LHCN-M2 (cell line): ENCODE results near the gene FAM76A. TPM values are rescaled to one million over a fixed set of nuclear protein-coding genes. Genes with fewer than 3 reads are reported as not detected.
A peak's percentile ranks its signal among the peaks of the same experiment; 100 is the strongest.
"Not testable (repeated sequence)": the region's sequence is repeated elsewhere in the genome, so short reads cannot be mapped to it uniquely, and the experiment has no call there.

Source experiments
- DNase-seq: peaks from one replicate; pipeline ENCODE4 v3.0.0-alpha.2; 2012; ENCODE audit warnings: low read depth
- polyA plus RNA-seq: library from polyadenylated mRNA; unstranded; fragments of >200 nt; gene quantifications from one replicate; pipeline ENCODE4 v1.2.1, GENCODE V29; 2012; ENCODE audit warnings: missing spikeins
- total RNA-seq: library from RNA; depleted of rRNA; stranded (reverse); fragments of >200 nt; gene quantifications from 2 replicates; pipeline ENCODE4 v1.2.3, GENCODE V29; 2014; rRNA removed

The FAM76A gene
- total RNA-seq = 11.5 and 15.1 TPM in 2 replicates
- 5.1 TPM for polyA plus RNA-seq

DNA sequence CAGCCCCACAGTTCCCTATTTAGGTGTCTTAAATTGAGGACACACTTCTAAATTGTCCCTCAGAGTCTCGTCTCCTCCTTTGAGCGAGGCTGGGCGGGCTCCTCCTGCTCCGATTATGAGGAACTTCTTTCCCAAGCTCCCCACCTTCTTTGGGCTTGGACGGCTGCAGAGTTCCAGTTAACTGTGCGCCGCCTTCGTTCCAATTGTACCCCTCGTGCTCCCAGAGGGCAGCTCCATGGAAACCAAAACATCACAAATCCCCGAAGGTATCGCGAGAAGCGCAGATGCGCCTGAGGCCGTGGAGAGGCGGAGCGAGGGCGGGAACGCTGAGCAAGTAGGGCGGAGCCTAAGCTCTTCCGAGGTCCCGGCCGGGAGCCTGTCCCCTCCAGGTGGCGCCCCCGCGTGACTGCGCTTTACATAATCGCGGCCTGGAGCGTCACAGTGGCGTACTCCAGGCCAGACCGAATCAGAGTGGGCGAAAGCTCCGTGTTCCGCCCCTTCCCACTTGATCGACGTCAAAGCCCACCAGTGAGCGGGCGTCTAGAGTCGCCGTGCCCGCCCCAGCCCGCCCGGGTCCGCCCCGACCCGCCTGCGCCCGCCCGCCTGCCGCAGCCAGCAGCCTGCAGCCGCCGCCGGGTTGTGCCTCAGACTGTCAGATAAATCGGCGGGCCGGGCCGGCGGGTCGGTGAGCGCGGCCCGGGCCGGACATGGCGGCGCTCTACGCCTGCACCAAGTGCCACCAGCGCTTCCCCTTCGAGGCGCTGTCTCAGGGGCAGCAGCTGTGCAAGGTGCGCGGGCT lies at the start of gene FAM76A:
TSS of gene FAM76A (plus strand) at position 588 of the 799 bp plus-strand sequence. CDS start at position 708, 120 bp downstream.
- DNase-seq = peak; percentile 99

DNA sequence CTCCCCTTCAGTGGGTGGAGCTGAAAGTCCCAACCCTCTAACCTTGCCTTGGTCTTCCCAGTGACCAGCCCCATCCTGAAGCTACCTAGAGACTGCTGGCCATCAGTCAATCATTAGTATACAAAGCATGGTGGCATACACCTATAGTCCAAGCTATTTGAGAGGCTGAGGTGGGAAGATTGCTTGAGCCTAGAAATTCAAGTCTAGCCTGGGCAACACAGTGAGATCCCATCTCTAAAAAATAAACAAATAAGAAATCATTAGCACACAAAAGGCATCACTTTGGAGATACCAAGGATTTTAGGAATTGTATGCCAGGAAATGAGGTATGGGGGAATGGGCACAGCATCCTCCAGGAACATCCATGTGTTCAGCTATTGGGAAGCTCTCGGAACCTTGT lies 49.4 kb upstream of the FAM76A start:
- no peak for DNase-seq

DNA sequence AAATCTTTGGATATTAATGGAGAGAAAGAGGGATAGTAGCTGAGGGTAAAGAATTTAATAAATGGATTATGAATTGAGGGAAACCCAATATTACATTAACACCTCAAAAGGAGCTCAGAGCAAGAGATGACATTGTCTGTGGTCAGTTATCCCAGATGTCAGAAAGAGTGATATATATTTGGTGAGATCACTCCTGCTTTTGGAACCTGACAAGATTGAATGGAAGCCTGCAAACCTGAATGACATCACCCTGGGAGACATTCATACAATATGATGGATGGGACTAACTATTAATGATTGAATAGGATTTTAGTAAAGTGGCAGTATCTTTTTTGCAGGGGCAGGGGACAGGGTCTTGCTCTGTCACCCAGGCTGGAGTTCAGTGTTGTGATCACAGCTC lies 47.0 kb upstream of the FAM76A start:
- no peak for DNase-seq

DNA sequence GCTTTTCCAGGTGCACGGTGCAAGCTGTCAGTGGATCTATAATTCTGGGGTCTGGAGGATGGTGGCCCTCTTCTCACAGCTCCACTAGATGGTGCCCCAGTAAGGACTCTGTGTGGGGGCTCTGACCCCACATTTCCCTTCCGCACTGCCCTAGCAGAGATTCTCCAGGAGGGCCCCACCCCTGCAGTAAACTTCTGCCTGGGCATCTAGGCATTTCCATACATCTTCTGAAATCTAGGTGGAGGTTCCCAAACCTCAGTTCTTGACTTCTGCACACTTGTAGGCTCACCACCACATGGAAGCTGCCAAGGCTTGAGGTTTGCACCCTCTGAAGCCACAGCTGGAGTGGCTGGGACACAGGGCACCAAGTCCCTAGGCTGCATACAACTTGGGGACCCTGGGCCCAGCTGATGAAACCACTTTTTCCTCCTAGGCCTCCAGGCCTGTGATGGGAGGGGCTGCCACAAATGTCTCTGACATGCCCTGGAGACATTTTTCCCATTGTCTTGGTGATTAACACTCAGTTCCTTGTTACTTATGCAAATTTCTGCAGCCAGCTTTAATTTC lies 45.5 kb upstream of the FAM76A start:
- DNase-seq = not testable (repeated sequence)

DNA sequence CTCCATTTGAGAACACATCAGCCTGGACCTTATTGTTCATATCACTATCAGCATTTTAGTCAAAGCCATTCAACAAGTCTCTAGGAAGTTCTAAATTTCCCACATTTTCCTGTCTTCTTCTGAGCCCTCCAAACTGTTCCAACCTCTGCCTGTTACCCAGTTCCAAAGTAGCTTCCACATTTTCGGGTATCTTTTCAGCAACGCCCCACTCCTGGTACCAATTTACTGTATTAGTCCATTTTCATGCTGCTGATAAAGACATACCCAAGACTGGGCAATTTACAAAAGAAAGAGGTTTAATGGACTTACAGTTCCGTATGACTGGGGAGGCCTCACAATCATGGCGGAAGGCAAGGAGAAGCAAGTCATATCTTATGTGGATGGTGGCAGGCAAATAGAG lies 44.2 kb upstream of the FAM76A start:
- DNase-seq = not testable (repeated sequence)

DNA sequence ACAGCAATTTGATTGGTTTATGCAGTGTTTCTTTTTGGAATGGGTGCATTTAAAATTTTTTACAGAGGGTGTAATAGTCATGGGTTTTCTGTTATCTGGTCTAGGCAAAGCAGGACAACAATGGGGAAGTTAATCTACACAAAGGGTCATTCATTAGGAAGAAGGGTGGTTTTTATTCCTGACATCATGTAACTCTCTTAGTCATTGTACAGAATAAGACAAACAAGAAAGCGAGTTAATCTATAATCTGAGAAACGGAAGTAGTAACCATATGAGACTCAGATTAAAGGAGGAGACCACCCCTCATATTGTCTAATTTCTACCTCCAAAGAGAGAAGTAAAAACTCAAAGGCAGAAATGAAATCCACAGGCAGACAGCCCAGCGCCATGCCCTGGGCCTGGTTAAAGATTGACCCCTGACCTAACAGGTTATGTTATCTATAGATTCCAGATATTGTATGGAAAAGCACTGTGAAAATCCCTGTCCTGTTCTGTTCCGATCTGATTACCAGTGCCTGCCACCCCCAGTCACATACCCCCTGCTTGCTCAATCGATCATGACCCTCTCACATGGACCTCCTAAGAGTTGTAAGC lies 43.3 kb upstream of the FAM76A start:
- DNase-seq = no peak

DNA sequence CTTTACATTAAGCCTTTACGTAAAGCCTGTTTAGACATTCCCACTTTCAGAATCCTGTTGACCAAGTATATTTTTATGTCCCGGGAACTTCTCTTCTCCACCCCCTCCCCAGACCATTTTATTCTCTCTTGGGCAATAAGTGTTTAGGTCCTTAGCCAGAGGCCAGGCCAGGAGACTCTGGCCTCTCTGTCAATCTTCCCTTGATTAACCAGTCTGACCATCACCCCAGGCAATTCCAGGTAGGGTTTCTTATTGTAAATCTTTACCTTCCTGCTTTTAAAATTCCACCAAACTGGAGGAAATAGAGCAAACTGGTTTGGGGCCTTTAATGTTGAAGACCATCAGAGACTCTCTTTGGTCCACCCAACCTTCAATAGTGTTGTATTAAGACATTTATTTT lies 41.6 kb upstream of the FAM76A start:
- DNase-seq = no peak

DNA sequence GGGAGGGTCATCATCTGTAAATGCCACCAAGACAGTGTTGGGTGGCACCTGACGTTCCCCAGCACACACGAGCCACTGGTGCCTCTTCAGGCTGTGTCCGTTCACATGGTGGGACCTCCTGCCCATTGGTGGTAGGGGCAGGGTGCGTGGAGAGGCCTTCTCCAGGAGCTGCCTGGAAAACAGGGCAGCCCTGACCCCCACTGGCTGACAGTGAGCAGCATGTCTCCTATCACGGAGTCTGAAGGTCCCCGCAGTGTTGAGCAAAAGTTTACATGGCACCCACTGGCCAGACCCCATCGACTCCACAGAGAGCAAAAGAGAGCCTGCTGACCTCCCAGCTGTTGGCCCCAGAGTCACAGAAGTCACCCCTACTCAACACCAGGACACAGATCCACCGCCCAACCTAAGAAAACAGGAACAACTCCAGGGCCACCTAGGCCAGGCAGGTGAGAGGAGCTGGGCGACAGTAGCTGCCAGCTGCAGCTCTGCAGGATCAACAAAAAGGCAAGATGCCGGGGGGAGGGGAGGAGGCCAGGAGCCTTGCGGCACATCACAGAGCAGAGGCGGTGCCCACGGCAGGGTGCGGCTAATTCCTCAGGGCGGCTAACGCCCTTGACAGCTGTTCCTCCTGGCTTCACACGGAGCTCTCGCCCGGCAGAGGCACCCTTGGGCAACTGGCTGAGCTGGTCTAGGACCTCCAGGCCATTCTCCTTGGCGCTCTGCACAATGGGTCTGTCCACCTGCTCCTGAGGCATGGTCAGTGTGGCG lies 39.4 kb upstream of the FAM76A start:
- DNase-seq = peak; percentile 60

DNA sequence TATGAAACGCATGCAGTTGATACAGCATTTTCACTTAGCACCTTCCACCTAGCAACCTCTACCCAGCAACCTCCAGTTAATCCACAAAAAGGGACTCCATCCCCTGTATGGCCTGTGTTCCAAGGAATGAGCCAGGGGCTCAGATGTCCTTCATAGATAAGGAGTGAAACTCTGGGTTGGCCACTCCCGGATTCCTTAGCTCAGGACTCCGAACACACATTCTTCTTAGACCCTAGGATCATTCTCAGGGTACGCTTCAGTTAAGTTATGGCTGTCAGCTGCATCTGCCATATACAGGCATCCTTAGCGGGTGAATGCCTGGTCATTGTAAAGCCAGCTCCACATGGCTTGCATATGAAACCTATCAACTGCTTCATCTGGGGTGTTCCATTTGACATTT lies 37.9 kb upstream of the FAM76A start:
- DNase-seq = no peak

DNA sequence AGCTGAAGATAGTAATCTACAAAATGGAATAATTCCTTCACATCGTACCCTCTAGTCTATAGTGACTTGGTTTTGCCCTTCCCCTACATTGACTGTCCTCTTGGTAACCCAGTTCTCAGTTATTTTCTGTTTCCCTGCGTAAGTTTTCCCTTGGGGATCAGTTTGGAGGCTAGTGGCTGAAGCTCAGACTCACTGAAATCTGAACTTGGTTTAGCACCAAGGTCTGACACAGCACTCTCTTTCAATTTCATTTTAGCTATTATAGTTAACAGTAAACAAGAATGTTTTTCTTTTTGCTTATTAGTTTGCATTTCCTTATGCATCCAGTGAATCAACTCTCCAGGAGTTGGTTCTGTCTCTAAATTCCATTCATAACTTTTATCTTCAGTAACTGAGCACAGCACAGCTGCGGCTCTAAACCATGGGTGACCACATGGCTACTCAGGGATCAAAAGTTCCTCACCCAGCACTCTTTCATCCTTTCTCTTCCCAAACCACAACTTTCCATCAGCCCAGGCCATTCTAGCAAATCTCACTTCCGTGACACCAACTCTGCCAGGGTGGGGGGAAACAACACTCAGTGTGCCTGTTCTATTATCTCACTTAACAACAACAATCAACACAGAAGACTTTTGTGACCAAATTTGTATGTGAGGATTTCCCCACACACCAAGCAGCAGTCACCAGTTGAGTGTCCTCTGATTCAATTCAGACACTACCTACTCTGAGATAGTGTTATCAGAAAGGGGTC lies 36.2 kb upstream of the FAM76A start:
- peak; percentile 95 for DNase-seq

DNA sequence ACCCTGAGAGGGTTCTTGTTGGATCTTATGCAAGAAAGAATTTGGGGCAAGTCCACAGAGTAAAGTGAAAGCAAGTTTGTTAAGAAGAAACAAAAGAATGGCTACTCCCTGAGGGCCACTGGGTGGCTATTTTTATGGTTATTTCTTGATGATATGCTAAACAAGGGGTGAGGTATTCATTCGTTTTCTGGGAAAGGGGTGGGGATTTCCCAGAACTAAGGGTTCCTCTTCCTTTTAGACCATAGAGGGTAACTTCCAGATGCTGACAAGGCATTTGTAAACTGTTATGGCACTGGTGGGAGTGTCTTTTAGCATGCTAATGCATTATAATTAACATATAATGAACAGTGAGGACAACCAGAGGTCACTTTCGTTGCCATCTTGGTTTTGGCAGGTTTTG lies 35.6 kb upstream of the FAM76A start:
- no peak for DNase-seq

DNA sequence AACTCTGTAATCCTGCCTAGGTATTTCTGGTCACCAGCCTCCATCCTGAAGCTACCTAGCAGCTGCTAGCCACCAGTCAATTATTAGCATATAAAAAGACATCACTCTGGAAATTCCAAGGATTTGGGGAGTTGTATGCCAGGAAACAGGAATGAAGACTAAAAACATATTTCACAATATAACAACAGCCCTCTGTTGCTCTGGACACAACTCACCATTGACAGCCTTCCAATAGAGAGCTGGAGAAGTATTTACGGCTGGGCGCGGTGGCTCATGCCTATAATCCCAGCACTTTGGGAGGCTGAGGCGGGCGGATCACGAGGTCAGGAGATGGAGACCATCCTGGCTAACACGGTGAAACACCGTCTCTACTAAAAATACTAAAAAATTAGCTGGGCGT lies 28.9 kb upstream of the FAM76A start:
- not testable (repeated sequence) for DNase-seq

DNA sequence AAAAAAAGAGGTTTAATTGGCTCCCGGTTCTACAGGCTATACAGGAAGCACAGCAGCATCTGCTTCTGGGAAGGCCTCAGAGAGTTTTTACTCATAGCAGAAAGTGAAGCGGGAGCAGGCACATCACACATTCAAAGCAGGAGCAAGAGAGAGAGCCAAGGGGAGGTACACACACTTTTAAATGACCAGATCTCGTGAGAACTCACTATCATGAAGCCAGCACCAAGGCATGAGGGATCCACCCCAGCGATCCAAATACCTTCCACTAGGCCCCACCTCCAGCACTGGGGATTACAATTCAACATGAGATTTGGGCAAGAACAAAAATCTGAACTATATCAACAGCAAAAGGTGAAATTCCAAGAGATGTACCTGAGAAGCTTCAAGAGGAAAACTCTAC lies 20.8 kb upstream of the FAM76A start:
- no peak for DNase-seq

DNA sequence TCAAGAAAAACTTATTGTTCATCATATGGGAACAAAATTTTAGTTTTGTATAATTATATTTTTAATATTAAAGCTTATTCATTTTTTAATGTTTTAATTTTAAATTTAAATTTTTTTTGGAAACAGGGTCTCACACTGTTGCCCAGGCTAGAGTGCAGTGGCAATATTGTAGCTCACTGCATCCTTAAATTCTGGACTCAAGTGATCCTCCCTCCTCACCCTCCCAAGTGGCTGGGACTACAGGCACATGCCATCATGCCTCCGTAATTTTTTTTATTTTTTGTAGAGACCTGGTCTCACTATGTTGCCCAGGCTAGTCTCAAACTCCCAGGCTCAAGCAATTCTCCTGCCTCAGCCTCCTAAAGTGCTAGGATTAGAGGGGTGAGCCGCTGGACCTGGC lies 20.2 kb upstream of the FAM76A start:
- no peak for DNase-seq

DNA sequence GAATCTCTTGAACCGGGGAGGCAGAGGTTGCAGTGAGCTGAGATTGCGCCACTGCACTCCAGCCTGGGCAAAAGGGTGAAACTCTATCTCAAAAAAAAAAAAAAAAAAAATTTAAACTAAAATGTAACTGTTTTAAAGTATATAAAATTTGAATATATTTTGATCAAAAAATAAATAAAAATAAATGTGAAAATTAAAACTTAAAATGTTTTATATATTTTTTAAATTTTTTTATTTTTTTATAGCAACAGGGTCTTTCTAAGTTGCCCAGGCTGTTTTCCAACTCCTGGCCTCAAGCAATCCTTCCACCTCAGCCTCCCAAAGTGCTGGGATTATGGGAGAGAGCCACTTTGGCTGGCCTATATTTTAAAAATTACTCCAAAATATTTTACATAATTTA lies 15.2 kb upstream of the FAM76A start:
- no peak for DNase-seq

DNA sequence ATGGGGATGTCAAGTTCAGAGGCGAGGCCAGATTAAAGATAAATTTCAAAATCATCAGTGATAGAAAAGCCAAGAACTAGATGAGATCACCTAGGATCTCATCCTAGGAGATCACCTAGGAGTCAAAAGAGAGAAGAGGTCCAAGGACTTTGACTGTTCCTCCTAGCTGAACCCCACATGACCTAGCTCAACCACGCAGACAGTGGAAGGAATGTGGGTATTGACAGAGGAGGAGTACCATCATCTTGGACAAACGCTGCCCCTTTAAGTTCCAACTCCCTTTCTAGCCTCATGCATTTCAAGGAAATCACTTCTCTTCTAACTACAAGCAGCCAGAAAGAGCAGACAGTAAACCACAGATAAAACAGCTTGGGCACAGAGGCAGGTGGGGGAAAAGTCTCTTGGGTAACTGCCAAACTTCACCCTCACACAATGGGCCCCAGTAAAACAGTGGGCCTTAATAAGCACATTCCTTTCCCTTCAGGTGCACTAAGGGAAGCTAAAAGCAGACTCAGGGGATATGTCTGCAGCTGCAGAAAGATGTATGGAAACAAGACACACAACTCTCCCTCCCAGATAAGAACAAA lies 12.5 kb upstream of the FAM76A start:
- no peak for DNase-seq

DNA sequence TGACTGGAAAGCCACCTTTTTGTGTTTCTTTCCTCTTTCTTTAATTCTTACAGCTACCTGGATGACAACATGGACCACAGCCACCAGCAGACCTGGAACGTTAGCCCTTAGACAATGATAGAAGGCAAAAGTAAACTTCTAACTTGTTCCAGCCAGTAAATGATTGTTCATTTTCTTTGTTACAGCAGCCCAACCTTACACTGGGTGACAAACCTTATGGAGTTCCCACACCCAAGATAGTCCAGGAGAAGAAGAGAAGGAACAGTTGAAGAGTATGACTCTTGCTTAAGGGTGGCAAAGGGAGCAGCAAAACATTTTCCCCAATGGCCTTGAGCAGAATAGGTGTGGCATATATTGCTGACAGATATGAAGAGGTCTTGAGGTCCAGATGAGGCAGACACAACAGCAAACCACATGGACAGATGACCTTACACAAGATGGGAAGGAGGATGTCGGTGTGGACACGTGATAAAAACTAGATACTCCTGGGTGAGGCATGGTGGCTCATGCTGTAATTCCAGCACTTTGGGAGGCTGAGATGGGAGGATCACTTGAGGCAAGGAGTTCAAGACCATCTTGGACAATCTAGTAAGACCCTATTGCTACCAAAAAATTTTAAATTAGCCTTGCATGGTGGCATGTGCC lies 11.8 kb upstream of the FAM76A start:
- DNase-seq = no peak

DNA sequence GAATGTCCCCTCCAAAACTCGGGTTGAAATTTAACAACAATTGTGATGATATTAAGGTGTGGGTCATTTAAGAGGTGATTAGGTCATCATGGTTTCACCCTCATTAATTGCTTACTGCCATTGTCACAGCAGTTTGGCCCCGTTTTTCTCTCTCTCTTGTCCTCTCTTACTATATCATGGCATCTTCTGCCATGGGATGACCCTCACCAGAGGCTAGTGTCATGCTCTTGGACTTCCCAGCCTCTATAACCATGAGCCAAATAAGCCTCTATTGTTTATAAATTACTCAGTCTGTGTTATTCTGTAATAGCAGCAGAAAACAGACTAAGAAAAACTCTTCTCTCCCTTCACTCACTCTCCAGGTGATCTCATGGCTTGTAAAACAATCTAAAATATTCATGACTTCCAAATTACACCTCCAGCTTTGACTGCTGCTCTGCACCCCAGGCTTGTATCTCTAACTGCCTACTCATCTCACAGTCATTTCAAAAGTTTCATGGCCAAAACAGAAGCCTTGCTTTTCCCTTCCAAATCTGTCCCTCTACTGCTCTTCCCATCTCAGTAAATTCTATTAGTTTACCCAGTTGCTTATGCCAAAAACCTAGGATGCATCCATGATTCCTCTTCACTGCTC lies 9.4 kb upstream of the FAM76A start:
- DNase-seq = no peak

DNA sequence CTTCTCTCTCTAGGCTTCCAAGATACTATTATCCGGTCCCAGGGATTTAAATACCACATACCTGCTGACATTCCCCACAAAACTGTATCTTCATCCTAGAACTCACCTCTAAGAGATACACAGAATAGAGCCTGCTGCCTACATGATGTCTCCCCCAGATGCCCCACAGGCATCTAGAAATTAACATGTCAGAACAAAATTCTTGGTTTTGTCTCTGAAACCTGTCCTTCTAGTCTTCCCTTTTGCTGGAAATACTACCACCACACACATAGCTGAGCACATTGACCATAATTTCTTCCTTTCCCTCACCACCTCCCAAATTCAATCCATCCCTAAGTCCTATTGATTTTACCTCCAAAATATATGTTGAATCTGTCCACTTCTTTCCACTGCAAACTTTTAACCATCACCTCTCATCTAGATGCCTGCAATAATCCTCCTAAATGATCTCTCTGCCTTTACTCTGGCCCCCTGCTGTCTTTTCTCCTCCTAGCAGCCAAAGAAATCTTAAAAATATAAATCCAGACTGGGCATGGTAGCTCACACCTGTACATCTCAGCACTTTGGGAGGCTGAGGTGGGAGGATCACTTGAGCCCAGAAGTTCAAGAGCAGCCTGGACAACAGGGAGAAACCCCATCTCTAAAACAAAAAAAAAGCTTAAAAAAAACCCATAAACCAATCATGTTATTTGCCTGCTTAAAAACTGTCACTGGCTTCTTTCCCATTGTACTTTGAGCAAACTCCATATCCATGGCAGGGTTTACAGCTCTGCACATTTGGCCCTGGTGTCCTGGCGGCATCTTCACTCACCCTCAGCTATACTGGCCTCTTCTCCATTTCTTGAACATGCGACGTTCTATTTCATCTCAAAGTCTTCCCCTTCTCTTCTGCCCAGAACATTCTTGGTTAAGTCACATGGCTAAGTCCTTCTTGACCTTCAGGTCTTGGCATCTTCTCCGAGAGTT lies 6.2 kb upstream of the FAM76A start:
- no peak for DNase-seq
